Measurements from ENCODE around the gene C1orf122.

Gene C1orf122

DNA sequence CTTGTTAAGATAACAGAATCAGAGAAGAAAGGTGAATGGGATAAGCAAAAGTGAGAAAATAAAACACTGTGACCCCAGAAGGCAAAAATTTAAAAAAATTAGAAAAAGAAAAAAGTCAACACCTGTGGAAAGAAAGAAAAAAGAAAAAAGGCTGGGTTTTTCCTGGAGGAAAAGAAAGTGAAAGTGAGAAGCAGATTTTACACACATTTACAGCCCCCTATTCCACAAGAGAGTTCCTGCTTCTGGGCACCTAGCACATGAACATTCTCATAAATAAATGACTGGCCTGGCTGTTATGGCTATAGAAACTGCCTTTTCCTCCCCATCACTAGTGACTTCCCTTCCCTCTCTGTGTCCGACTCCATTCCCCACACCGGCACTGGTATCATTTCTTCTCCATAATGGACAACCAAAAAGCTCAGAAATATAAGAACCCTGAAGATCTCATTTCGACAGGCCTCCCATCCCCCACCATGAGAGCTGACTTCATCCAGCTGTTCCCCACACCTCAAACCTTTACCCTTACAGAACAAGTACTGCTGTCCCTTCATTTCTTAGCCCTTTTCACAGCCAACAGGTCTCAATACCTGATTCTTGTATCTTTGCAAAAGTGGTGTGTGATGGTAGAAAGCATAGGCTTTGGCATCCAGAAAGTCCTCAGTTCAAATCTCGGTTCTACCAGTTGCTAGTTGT is 39.2 kb downstream of the C1orf122 start:
- no peak for DNase-seq

DNA sequence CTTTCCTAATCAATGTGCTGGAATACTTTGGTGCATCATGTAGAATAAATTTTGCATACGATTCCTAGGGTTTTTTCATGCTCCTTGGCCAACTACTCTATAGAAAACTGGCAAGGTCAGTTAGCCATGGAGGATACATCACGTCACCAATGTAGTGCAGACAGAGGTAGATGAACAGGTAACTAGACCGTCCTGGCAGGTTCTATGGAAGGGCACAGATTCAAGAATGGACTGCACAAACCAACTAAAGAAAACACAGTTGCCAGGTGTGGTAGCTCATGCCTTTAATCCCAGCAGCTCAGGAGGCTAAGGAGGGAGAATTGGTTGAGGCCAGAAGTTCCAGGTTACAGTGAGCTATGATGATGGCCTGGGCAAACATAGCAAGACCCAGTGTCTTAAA is 41.9 kb downstream of the C1orf122 start:
- no peak for DNase-seq

- no peak for DNase-seq
Measured at GRCh38 chr1:37850352-37850955, 42.9 kb downstream of the C1orf122 start.

- DNase-seq: no peak
Measured at GRCh38 chr1:37851262-37851661, 43.7 kb downstream of the C1orf122 start.

- DNase-seq: no peak
Measured at GRCh38 chr1:37851782-37852210, 44.2 kb downstream of the C1orf122 start.

DNA sequence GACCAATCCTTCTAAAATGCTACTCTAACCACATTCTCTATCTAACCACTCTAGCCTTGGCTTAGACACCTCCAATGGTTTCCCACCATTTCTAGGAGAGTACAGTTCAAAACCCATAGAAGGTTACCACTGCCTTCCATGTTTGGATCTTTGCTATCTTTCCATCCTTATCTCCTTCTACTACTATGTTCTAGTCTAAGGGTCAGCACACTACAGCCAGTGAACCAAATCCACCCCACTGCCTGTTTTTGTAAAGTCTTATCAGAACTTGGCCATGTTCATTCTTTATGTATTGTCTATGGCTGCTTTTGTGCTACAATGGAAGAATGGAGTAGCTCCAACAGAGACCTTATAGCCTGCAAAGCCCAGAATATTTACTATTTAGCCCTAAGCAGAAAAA is 45.6 kb downstream of the C1orf122 start:
- no peak for DNase-seq

GRCh38 chr1:37854406-37854805 is 46.8 kb downstream of the C1orf122 start:
- DNase-seq: no peak
